Adrenal gland (tissue), 12 donors: Measurements from ENCODE around the gene STAM. TPM values are rescaled to one million over a fixed set of nuclear protein-coding genes. Genes with fewer than 3 reads are reported as not detected.

Experiments used
- DNase-seq, 7 donors: peaks; one replicate each; pipeline ENCODE4 v3.0.0-alpha.2; 2019 to 2020
- H3K27ac ChIP-seq, 5 donors: fragments of 200-600 bp; sonication (generic) in 4 of 5; 1 replicate in 3 of 5; 2 replicates in 2 of 5; pipeline versions ENCODE4 v1.5.1 to v1.8.0; 2016 to 2020; ENCODE audit warnings: mild to moderate bottlenecking in 1 of 5
- H3K27me3 ChIP-seq: fragments of 200-600 bp; 2 replicates; pipeline ENCODE4 v1.8.0; 2021
- H3K36me3 ChIP-seq, 2 donors: fragments of 200-600 bp; replicated peaks in 1 of 2; 1 replicate in 1 of 2; 2 replicates in 1 of 2; pipeline versions ENCODE4 v1.5.1 to v1.8.0; 2018 to 2022
- H3K4me1 ChIP-seq, 2 donors: fragments of 200-600 bp; replicated peaks in 1 of 2; 1 replicate in 1 of 2; 2 replicates in 1 of 2; pipeline versions ENCODE4 v1.5.1 to v1.8.0; 2018 to 2021
- H3K4me3 ChIP-seq, 4 donors: fragments of 200-600 bp; sonication (generic) in 3 of 4; one replicate each; pipeline ENCODE4 v1.5.1; 2016 to 2018
- H3K9me3 ChIP-seq, 3 donors: fragments of 200-600 bp; sonication (generic) in 1 of 3; replicated peaks in 1 of 3; 1 replicate in 2 of 3; 2 replicates in 1 of 3; pipeline versions ENCODE4 v1.5.1 to v1.8.0; 2016 to 2021
- CTCF ChIP-seq, 6 experiments: fragments of 450-650 bp in 4 of 6; fragments of 200-600 bp in 2 of 6; sonication (generic) in 1 of 6; IDR thresholded peaks; 1 replicate in 5 of 6; 2 replicates in 1 of 6; pipeline versions ENCODE4 v1.5.1 to v1.8.0; 2016 to 2021; ENCODE audit warnings: antibody characterized with exemption in 6 of 6, mild to moderate bottlenecking in 2 of 6, moderate library complexity in 1 of 6
- POLR2A ChIP-seq, 2 donors: fragments of 450-650 bp; IDR thresholded peaks; one replicate each; pipeline ENCODE4 v1.6.1; 2017; ENCODE audit warnings: antibody characterized with exemption in 2 of 2, mild to moderate bottlenecking in 2 of 2, moderate library complexity in 1 of 2
- WGBS, 4 donors: extraction: QIAGEN DNeasy Blood & Tissue Kit in 2 of 4; methylation state at CpG; one replicate each; pipeline versions ENCODE4 v1.1.5 to v1.1.7; 2013 to 2017; 5-methylcytosine and 5-hydroxymethylcytosine counted together
- intact Hi-C, 2 donors: fragments of 100-400 bp; cut with DNase I; formaldehyde crosslinking; loops; one replicate each; pipeline versions ENCODE4 v1.14.1 to v1.15.0; 2022 to 2023
- polyA plus RNA-seq, 3 donors: library from polyadenylated mRNA; stranded (reverse); fragments of 200-250 nt in 2 of 3; fragments of 350-450 nt in 1 of 3; fragmentation: Illumina TruSeq in 1 of 3; extraction: RNeasy Lipid Tissue Mini Kit (QIAGEN cat#74804) in 1 of 3; gene quantifications; one replicate each; pipeline ENCODE4 v1.2.3, GENCODE V29; 2013 to 2014
- total RNA-seq, 9 donors: library from RNA; depleted of rRNA in 4 of 9; stranded (reverse); fragments of >200 nt in 4 of 9; fragments of 120-200 nt in 1 of 9; fragmentation: NEBNext Ultra II Directional in 1 of 9; extraction: Animal tissue kit (Norgen Biotek cat#: 25700) in 1 of 9; gene quantifications; one replicate each; pipeline versions ENCODE4 v1.1.0 to v1.2.4, GENCODE V29; 2013 to 2023
- donor health status: healthy with polysubstance abuse.
- donor health status: Bipolar disorder and iron deficiency.
- donor health status: DM: yes; HTN: yes; CAD: no.
- donor health status: DM: no; HTN: no; CAD: no.
- donor health status: DM: no; HTN: no; CAD: no.
- donor health status: DM: yes; HTN: yes; CAD: no.

Gene STAM
- total and polyA plus RNA-seq, 12 donors: 10.3 to 58.4 (median 27.0) TPM

- H3K4me3 ChIP-seq: no peak overlapping the region
- H3K4me1 ChIP-seq: no peaks in the 10 kb centered on the region
- no peaks in the 10 kb centered on the region for H3K27me3 ChIP-seq
- H3K9me3 ChIP-seq: no peaks in the 10 kb centered on the region
- 84 to 89% (median 87%) methylated on average over 13 of the region's 13 CpGs for WGBS, 4 donors
- intact Hi-C loops: loop anchor here (5.0 to 10.0 kb wide), 2 partner anchors 133 to 135 kb away; no protein-coding TSS in a partner anchor
- no peaks in the 10 kb centered on the region for H3K36me3 ChIP-seq
- TF ChIP-seq POLR2A (IDR thresholded peaks at IDR 0.05): no peak
- H3K27ac ChIP-seq: no peak overlapping the region
- no peak for DNase-seq
Measured at GRCh38 chr10:17609523-17610079, 34.4 kb upstream of the STAM start.

- Histone ChIP-seq H3K27me3 (no peaks in the 10 kb centered on the region), H3K4me1 (peaks cover 0 to 9% of the 10 kb centered on the region in 2 donors), H3K4me3 (peak overlapping the region; percentile 40 to 86 (median 70)), H3K27ac (peak overlapping the region; percentile 53 to 87 (median 76)), H3K36me3 (no peaks in the 10 kb centered on the region), H3K9me3 (no peaks in the 10 kb centered on the region)
- intact Hi-C loops: loop anchor here in 1 of 2 donors (10.0 kb wide), 1 partner anchor 128 kb away; no protein-coding TSS in a partner anchor
- WGBS, 4 donors: 2 to 3% (median 2%) methylated on average over 25 to 48 of the region's 48 CpGs
- peak; percentile 69 to 87 (median 79) for DNase-seq
- TF ChIP-seq CTCF (IDR thresholded peaks at IDR 0.05): no peak
- TF ChIP-seq POLR2A (IDR thresholded peaks at IDR 0.05): no peak
Measured at GRCh38 chr10:17616403-17617030, 27.4 kb upstream of the STAM start.

GRCh38 chr10:17617031-17617911 lies 26.7 kb upstream of the STAM start, which contains the start of gene HACD1:
TSS of gene HACD1 (minus strand) at chr10:17617374. CDS start at chr10:17617339, 35 bp downstream.
- intact Hi-C loops: loop anchor here in 1 of 2 donors (10.0 kb wide), 1 partner anchor 128 kb away; no protein-coding TSS in a partner anchor
- WGBS, 4 donors: 0 to 1% (median 1%) methylated on average over 15 to 92 of the region's 92 CpGs
- H3K4me3 ChIP-seq: peak within 1 kb of the TSS; percentile 40 to 86 (median 70)
- TF ChIP-seq CTCF (IDR thresholded peaks at IDR 0.05) (peak in 1 of 6 experiments; percentile 8), POLR2A (IDR thresholded peaks at IDR 0.05) (peak in 1 of 2 donors; percentile 28)
- H3K27ac ChIP-seq: peak within 1 kb of the TSS; percentile 53 to 87 (median 76)
- DNase-seq: peak; percentile 45 to 77 (median 61)
- H3K36me3 ChIP-seq: no peaks in the 10 kb centered on the region
- H3K4me1 ChIP-seq: peaks cover 0 to 9% of the 10 kb centered on the region in 2 donors
- no peaks in the 10 kb centered on the region for H3K9me3 ChIP-seq
- no peaks in the 10 kb centered on the region for H3K27me3 ChIP-seq

GRCh38 chr10:17622061-17622460 lies 21.9 kb upstream of the STAM start:
- Histone ChIP-seq H3K27me3 (no peaks in the 10 kb centered on the region), H3K9me3 (no peaks in the 10 kb centered on the region), H3K36me3 (no peaks in the 10 kb centered on the region), H3K4me1 (peaks cover 0 to 6% of the 10 kb centered on the region in 2 donors), H3K4me3 (no peak overlapping the region), H3K27ac (no peak overlapping the region)
- intact Hi-C loops: no loop called here
- DNase-seq: no peak
- TF ChIP-seq CTCF (IDR thresholded peaks at IDR 0.05) (no peak), POLR2A (IDR thresholded peaks at IDR 0.05) (no peak)
- WGBS, 4 donors: 71 to 76% (median 74%) methylated on average over 8 of the region's 8 CpGs
